Cardiac septum (tissue), 1 donor: ENCODE data around the gene RAD23A. TPM values are rescaled to one million over a fixed set of nuclear protein-coding genes. Genes with fewer than 3 reads are reported as not detected.
"Not testable (repeated sequence)": the region's sequence is repeated elsewhere in the genome, so short reads cannot be mapped to it uniquely, and the experiment has no call there.

Experiments
- DNase-seq: peaks from one replicate; pipeline ENCODE4 v3.0.0-alpha.2; 2020; ENCODE audit warnings: low spot score
- intact Hi-C: fragments of 100-400 bp; cut with DNase I; formaldehyde crosslinking; loops from one replicate; pipeline ENCODE4 v1.14.0; 2022
- total RNA-seq: library from RNA; stranded (reverse); fragmentation: NEBNext Ultra II Directional; extraction: Animal tissue kit (Norgen Biotek cat#: 25700); gene quantifications from one replicate; pipeline ENCODE4 v1.2.1, GENCODE V29; 2021
- donor health status: DM: no; HTN: no; CAD: no.

The RAD23A gene
- total RNA-seq, 1 donor from 2014 or later = 143 TPM

DNA sequence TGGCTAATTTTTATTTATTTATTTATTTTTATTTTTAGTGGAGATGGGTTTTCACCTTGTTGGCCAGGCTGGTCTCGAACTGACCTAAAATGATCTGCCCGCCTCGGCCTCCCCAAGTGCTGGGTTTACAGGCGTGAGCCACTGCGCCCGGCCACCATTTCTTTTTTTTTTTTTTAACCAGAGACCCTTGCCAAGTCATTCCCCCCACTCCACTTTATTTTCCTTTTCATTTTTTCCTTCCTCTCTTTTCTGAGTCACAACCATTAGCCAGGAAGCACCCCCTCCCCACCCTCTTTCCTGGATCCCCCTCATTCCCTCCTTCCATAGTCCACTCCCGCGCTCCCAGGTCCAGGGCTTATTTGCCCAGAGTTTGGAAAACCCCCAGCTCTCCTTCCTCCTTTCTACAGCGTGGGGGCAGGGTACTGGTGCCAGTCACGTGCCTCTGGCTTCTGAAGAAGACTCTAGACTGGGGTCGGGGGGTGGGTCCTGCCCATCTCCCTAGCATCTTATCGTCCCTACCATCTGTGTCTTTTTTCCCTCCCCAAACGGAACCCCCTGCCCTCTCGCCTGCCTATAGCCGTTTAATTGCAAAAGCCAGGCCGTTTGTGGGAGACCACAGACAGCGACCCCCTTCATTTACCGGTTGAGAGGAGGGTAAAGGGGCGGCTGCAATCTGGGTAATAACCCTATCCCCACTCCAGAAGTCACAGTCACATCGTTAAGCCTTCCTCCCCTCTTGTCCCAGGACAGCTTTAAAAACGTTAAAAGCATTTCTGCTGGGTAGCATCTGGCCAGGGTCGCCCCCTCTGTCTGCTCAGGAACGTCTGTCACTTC is 8.4 kb upstream of the RAD23A start:
- DNase-seq = no peak
- intact Hi-C loops = no loop called here

DNA sequence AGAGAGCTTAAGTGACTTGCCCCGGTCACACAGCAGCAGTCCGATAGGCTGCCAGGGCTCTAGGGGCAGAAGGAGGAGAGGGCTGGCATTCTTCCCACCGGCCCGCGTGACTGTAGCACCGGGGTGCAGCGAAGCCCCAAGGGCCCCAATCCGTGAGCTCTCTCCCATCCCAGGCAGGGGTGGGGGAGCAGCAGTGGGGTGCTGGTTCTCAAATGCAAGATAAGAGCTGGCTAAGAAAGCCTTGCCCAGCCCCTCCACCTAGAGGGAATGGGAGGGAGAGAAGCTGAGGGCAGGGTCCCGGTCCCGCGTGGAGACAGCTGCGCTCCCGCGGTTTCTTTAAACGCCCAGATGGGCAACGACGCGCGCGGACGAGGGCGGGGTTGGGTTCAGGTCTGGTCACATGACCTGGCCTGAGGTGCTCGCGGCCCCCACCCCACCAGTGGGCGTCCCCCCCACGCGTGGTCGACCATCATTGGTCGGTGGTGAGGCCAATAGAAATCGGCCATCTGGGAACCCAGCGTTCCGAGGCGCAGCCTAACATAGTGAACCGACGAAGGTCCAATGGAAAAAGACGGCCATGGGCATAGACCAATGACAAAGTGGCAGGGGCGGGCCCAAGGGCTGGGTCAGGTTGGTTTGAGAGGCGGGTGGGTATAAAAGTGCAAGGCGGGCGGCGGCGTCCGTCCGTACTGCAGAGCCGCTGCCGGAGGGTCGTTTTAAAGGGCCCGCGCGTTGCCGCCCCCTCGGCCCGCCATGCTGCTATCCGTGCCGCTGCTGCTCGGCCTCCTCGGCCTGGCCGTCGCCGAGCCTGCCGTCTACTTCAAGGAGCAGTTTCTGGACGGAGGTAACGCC is 7.5 kb upstream of the RAD23A start, which contains the start of gene CALR:
Gene CALR, plus strand, starts transcription at position 683 of the 852 bp plus-strand sequence. Its CDS starts 71 bp downstream, at position 754.
- intact Hi-C loops = no loop called here
- peak; percentile 100 for DNase-seq

DNA sequence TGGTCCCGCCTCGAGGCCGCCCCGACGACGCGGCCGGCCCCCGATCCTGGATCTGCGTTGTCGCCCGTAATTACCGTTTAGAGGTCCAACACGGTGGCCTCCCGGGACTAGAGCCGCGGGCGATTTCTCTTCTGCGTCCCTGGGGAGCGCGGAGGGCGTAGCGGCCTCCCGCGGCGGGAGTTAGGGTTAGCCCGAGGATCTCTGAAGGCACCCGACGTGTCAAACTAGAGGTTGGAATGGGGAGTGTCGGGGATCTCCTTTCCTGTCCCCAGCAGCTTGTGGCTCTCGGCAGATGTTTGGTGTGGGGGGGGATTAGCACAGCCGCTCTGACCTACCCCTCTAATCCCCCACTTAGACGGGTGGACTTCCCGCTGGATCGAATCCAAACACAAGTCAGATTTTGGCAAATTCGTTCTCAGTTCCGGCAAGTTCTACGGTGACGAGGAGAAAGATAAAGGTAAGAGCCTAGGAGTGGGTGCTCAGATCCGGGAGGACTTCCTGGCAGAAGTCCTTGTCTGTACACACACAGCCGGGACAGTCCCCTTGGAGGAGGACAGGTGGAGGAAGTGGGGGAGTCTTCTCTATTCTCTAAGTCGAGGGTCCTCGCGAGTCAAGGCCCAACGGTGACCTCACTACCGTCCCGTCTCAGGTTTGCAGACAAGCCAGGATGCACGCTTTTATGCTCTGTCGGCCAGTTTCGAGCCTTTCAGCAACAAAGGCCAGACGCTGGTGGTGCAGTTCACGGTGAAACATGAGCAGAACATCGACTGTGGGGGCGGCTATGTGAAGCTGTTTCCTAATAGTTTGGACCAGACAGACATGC is 6.7 kb upstream of the RAD23A start:
- DNase-seq = no peak
- intact Hi-C loops = no loop called here

DNA sequence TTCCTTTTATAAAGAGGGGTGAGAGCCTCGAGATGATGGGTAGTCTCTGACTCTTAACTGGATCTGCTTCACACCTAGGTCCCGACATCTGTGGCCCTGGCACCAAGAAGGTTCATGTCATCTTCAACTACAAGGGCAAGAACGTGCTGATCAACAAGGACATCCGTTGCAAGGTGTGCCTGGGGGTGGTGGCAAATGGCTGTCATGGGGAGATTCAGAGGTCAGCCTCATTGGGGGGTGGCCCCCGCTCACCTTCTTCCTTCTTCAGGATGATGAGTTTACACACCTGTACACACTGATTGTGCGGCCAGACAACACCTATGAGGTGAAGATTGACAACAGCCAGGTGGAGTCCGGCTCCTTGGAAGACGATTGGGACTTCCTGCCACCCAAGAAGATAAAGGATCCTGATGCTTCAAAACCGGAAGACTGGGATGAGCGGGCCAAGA is 5.7 kb upstream of the RAD23A start:
- intact Hi-C loops = no loop called here
- DNase-seq = no peak

DNA sequence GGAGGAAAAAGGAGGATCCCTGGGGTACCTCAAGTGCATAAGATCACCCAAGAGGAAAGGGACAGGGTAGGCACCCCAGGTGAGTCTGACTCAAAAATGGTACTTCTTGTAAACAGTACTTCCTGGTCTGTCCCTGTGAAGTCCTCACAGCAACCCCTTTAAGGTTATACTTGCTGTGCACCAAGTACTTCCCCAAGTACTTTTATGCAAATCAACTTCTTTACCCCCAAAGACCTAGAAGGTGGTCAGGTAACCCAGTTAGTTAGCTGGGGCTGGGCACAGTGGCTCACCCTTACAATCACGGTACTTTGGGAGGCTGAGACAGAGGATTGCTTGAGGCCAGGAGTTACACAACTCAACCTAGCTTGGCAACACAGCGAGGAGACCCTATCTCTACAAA is 4.8 kb upstream of the RAD23A start:
- intact Hi-C loops = no loop called here
- no peak for DNase-seq

DNA sequence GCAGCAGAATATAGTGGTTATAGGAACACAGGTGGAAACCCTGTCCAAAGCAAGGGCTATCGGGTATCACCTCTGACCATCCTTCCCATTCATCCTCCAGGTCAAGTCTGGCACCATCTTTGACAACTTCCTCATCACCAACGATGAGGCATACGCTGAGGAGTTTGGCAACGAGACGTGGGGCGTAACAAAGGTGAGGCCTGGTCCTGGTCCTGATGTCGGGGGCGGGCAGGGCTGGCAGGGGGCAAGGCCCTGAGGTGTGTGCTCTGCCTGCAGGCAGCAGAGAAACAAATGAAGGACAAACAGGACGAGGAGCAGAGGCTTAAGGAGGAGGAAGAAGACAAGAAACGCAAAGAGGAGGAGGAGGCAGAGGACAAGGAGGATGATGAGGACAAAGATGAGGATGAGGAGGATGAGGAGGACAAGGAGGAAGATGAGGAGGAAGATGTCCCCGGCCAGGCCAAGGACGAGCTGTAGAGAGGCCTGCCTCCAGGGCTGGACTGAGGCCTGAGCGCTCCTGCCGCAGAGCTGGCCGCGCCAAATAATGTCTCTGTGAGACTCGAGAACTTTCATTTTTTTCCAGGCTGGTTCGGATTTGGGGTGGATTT is 2.1 kb upstream of the RAD23A start:
- no peak for DNase-seq
- intact Hi-C loops = no loop called here

DNA sequence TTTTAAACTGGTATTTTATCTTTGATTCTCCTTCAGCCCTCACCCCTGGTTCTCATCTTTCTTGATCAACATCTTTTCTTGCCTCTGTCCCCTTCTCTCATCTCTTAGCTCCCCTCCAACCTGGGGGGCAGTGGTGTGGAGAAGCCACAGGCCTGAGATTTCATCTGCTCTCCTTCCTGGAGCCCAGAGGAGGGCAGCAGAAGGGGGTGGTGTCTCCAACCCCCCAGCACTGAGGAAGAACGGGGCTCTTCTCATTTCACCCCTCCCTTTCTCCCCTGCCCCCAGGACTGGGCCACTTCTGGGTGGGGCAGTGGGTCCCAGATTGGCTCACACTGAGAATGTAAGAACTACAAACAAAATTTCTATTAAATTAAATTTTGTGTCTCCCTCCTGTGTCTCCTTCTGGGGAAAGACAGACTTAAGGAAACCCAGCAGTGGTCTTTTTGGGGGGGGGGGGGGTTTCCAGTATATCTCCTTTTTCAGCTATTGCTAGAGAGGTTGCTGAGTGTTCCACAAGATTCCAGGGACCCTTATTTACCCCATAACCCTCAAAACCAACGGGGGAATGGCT is 1.5 kb upstream of the RAD23A start:
- intact Hi-C loops = no loop called here
- no peak for DNase-seq

DNA sequence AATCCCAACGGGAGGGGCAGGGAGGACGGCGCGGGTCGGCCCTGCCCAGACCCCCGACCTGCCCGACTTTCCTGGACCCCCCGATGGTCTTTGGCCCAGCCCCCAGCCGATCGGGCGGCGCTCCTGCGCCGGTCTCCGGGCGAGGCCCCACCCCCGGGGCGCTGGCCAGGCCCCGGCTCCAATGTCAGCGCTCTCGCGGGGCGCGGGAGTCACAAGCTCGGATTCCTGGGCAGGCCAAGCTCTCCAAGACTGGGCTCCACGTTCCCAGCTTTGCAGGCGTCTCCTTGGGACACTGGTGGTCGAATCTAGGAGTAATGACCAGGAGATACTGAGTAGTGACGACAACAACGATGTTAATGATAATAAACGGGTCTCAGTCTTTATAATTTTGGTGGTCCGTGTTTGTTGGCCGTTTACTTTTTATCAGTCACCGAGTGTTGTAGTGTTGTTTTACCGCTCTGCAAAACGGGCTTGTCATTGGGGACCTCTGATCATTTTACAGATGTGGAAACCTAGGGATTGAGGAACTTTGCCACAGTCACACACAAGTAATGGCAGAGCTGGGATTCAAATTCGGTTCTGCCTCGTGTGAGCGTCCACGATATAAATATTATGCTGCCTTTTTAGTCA is 545 bp downstream of the RAD23A start:
- intact Hi-C loops = no loop called here
- DNase-seq = no peak

DNA sequence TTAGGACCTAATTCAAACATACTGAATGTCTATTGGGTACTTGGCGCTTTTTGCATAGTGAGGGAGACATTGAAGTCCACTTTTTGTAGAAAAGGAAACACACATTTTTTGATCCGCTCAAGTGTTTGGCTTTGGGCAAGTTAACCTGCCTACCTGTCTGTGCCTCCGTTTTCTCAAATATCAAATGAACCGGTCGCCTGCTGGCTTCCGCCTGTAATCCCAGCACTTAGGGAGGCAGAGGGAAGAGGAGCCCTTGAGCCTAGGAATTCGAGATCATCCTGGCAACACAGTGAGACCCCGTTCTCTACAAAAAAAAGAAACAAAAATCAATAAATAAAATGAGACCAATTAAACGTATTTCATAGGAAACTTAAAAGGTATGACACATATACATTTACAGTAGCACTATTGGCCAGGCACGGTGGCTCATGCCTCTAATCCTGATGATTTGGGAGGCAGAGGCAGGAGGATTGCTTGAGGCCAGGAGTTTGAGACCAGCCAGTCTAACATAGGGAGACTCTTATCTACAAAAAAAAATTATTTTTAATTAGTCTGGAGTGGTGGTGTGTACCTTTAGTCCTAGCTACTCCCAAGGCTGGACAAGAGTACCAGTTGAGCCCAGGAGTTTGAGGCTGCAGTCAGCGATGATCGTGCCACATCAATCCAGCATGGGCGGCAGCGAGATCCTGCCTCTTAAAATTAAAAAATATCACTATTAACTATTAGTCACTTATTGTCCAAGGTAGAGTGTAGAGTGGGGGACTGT is 1.3 kb downstream of the RAD23A start:
- no peak for DNase-seq
- intact Hi-C loops = no loop called here

DNA sequence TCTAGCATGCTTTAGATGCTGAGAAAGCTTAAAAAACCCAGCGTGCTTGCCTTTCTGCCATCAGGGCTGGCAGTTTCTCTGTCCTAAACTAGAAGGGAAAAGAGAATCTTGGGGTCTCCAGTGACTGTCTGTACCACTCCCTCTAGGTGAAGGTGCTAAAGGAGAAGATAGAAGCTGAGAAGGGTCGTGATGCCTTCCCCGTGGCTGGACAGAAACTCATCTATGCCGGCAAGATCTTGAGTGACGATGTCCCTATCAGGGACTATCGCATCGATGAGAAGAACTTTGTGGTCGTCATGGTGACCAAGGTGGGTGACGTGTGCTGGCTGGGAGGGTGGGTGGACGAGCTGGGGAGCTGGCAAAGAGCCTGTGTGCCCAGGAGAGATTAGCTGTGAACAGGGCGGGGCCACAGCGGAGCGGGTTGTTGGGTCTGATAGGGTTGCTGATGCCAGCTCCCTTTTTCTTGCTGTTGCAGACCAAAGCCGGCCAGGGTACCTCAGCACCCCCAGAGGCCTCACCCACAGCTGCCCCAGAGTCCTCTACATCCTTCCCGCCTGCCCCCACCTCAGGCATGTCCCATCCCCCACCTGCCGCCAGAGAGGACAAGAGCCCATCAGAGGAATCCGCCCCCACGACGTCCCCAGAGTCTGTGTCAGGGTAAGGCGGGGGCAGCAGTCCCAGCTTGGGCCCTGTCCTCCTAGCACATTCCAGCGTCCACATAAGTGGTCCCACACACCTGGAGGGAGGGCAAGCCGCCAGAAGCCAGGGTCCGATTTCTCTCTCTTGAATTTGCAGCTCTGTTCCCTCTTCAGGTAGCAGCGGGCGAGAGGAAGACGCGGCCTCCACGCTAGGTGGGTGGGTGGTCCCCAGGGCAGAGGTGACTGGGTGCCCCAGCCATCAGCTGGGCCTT is 2.3 kb downstream of the RAD23A start:
- intact Hi-C loops = no loop called here
- no peak for DNase-seq

DNA sequence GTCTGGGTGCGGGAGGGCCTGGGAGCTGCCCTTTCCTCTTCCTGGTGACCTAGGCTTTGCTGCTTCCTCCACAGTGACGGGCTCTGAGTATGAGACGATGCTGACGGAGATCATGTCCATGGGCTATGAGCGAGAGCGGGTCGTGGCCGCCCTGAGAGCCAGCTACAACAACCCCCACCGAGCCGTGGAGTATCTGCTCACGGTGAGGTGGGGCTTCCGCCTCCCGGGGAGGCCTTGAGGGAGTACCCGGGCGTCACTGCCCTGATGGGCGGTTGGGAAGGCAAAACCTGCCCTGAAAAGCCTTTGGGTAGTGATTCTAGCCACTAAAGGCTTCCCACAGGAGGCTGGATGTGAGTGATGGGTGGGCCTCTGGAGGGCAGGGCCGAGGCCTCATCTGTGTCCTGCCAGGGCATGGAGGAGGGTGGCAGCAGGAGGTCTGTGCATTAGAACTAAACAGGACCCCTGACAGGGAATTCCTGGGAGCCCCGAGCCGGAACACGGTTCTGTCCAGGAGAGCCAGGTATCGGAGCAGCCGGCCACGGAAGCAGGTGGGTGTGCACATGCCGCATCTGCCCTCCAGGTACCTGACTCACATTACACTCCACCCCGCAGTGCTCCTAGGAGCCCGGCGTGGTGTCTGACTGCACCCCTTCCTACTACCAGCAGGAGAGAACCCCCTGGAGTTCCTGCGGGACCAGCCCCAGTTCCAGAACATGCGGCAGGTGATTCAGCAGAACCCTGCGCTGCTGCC is 3.1 kb downstream of the RAD23A start:
- DNase-seq = no peak
- intact Hi-C loops = no loop called here

DNA sequence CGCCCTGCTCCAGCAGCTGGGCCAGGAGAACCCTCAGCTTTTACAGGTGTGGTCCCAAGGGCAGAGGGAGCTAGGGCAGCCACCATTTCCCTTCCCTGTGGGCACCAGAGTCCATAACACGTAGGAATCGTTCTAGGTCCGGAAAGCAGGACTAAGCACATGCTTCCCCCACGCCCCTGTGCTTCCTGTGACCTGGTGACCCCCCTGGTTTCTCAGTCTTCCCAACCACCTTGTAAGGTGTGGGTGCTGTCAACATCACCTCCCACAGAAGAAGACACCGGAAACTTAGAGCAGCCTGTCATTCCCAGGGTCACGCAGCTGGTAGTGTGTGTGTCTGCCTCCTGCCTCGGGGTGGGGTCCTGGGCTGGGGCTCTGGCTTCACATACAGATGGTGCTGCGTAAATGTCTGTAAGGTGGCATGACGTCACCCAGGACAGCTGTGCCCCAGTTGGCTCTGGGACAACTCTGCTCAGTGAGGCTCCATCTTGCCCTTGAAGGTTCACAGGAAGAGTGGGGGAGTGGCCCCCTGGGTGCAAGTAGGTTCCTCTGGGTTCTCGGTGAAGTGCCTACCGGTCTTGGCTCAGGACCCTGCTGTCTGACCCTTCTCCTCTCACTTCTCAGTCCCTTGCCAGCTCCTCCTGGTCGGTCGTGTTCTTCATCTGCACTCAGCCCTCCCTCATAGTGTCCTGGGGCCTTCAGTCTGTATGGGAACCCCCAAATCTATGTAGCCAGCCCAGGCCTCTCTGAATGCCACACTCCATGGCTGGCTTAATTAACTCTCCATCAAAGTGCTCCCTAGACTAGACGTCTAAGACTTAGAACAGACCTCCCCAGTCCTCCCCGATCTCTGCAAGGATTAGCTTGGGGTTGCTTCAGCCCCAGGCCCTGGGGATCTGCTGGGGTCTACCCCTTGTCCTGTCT is 4.0 kb downstream of the RAD23A start:
- intact Hi-C loops = no loop called here
- DNase-seq = no peak

DNA sequence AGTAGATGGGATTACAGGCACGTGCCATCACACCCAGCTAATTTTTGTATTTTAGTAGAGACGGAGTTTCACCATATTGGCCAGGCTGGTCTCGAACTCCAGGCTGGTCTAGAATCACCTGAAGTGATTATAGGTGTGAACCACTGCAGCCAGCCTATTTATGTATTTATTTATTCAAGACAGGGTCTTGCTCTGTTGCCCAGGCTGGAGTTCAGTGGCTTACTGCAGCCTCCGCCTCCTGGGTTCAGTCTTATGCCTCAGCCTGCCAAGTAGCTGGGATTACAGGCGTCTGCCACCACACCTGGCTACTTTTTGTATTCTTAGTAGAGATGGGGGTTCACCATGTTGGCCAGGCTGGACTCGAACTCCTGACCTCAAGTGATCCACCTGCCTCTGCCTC is 6.4 kb downstream of the RAD23A start:
- intact Hi-C loops, DNase-seq: not testable (repeated sequence)

DNA sequence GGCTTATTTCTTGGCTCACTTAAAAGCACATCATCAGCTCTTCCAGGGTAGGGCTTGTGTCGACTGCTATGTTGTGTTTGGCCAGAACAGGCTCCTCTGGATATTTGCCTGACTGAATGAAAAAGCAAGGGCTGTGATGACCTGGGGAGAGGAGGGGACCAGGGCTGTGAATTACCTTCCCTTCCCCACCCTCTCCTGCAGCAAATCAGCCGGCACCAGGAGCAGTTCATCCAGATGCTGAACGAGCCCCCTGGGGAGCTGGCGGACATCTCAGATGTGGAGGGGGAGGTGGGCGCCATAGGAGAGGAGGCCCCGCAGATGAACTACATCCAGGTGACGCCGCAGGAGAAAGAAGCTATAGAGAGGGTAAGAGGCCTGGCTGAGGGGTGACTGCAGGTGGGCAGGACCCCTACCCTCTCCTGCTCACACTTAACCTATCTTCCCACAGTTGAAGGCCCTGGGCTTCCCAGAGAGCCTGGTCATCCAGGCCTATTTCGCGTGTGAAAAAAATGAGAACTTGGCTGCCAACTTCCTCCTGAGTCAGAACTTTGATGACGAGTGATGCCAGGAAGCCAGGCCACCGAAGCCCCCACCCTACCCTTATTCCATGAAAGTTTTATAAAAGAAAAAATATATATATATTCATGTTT is 7.0 kb downstream of the RAD23A start:
- intact Hi-C loops = no loop called here
- no peak for DNase-seq
